Hematopoietic multipotent progenitor cell treated with erythropoietin and hydrocortisone succinate and interleukin-3 and kit ligand, for 4 days (in vitro differentiated cells): ENCODE data around the gene CGB5.

Experiments used
- DNase-seq: peaks from one replicate; pipeline ENCODE4 v3.0.0-alpha.2; 2015

Gene CGB5

DNA sequence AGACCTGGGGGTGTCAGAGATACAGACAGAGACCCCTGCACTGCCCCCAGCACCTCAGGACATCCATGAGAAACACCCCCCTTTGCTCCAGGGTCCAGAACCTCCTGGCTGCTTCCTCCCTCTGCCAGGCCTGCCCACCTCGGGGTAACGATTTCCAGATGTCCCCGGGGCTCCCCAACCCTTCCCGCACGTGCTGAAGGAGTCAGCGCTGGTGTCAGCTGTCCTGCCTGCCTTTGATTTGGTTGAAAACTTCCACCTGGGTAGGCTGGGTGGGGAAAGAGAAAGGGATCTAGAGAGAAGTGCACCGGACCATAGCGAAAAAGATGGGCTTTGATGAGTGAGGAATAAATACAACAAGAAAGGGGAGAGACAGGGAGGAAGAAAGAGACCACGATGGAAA is 15.4 kb downstream of the CGB5 start:
- no peak for DNase-seq

DNA sequence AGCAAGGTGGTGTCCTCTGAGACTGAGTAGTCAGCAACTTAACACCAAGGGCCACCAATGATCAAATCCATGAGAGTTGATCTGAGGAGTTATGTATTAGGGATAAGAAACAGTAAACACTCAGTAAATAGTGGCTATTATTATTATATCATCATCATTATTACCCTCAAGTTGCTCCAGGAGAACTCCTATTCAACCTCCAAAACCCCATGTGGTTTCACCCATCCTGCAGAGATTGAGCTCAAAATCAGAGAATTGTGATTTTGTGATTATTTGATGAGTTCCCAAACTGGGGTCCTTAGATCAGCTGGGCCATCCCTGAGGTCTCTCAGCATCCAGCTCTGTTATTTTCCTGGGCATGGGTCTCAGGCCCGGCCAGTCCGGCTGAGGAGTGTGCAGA is 17.4 kb downstream of the CGB5 start:
- no peak for DNase-seq

DNA sequence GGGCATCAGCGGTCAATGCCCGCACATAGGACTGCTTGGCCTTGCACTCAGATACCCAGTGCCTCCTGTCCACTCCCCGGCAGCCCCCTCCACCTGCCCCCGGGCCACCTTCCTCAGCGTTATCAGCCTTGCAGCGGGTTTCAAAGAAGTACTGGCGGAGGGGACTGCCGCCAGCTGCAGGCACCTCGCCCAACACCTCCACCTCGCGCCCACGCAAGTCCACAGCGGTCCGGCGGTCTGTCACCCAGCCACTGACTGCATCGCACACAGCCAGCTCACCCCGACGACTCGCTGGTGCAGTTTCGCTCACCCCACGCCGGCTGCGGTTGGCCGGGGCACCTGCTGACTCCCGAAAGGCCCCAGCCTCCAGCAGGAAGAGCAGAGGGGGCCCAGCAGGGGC is 17.8 kb downstream of the CGB5 start:
- DNase-seq: no peak

DNA sequence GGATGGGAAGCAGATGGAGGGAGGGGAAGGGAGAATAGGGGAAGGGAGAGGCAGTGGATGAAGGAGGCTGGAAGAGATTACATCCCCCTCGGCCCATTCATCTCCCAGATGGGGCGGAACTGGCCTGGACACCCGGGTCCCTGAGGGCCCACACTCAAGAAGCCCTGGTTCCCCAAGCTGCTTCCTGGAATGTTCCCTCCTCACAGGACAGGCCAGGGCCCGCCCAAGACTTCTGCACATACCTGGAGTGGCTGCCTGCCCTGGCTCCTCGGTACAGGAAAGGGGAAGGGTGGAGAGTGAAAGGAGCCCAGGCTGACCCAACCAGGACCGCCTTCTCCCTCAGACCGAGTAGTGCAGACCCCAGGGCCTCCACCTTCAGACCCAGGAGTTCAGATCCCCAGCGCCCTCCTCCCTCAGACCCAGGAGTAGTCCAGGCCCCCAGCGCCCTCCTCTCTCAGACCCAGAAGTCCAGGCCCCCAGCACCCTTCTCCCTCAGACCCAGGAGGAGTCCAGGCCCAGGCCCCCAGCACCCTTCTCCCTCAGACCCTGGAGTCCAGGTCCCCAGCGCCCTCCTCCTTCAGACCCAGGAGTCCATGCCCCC is 20.5 kb downstream of the CGB5 start:
- no peak for DNase-seq

DNA sequence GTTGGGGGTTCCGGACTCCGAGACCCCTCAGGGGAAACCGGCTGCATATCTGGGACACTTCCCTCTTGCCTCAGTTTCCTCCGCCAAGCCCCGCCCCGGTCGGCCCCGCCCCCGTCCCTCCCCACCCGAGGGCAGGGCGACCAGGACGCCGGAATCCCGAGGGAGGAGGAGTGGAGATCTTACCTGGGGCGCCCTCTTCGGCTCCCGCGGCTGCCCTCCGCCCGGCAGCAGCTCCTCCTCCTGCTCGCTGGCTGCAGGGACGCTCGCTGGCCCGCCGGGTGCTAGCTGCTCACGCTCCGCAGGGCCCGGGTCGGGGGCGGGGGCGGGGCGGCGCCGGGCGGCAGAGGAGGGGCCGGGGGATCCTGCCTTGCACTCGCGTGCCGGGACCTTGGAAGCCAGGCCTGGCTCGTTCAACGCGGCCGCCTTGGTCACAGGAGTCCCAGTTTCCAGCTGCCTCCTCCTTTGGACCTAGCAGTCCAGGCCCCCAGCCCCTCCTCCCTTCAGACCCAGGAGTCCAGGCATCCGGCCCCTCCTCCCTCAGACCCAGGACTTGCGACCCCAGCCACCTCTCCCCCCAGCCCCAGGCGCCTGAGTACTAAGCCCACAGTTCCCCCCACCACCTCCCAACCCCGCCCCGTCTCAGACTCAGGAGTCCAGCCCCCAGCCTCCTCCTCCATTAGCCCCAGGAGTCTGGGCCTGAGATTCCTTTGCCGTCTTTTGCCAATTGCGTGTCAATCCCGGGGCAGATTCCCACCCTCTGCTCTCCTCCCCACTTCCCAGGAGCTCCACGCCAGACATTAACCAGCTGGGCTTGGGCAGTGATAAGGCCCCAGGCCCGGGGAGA is 21.3 kb downstream of the CGB5 start, which contains the start of gene NTF4:
TSS of gene NTF4 (minus strand) at position 51 of the 844 bp plus-strand sequence. CDS start 2,821 bp downstream, outside the sequence.
- no peak for DNase-seq

DNA sequence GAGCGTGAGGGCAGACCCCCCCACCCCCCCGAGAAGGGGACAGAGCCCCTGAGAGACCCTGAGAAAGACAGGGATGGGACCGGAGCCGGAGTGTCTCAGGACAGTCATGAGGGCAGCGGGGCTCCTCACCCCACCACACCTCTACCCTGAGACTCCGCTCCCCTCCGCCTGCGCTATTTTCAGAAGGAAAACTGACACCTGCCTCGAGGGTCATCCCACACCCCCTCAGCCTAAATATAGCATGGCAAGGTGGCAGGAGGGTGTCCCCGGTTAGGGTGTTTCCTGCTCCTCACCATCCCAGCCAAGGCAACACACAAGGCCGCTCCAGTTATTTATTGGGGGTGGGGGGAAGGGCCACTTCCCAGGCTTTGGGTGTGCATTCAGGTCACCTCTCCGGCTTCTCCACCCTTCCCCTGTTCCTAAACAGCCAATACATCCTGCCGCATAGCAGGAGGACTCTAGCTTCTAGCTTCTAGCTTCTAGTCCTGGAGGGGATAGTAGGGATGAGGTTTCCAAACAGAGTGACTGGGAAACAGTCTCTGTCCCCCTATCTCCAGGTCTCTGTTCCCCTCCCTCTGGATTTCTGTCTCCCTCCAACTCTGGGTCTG is 22.4 kb downstream of the CGB5 start:
- DNase-seq: no peak

DNA sequence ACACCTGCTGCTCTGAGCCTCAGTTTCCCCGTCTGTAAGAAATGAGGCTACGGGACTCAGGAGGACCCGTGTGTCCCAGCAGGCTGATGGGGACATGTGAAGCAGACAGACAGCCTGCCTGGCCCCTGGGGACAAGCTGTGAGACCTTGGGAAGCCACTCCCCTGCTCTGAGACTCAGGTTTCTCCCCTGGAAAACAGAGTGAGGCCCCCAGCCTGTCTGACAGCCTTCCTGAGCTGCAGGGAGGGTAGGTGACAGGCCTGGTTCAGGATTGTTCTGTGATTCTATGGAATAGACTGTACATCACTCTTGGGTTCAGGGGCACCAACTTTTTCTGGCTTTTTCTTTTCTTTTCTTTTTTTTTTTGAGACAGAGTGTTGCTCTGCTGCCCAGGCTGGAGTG is 23.9 kb downstream of the CGB5 start:
- DNase-seq: no peak

DNA sequence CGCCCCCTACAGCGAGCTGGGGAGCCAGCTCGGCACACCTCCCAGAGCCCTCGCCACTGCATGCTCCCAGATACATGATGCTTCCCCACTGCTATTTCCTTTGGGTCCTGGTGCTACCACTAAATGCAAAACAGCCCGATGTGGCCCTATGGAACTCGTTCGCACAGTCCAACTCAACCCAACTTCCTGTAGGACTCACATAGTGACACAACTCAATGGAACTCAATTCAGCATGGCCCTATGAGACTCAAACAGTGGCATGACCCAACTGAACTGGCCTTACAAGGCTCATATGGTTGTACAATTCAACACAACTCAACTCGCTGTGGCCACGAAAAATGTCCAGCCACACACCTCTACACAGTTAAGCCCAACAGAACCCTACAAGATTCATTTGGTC is 25.4 kb downstream of the CGB5 start:
- no peak for DNase-seq

DNA sequence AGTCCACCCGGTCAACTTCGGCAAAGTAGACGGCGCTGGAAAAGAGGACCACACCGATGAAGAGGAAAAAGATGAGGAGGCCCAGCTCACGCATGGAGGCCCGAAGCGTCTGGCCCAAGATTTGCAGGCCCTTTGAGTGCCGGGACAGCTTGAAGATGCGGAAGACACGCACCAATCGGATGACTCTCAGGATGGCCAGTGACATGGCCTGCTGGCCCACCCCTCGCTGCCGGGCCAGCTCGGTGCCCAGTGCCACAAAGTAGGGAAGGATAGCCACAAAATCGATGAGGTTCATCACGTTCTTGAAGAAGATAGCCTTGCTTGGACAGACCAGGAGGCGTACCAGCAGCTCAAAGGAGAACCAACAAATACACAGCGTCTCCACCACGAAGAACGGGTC is 26.8 kb downstream of the CGB5 start:
- no peak for DNase-seq

DNA sequence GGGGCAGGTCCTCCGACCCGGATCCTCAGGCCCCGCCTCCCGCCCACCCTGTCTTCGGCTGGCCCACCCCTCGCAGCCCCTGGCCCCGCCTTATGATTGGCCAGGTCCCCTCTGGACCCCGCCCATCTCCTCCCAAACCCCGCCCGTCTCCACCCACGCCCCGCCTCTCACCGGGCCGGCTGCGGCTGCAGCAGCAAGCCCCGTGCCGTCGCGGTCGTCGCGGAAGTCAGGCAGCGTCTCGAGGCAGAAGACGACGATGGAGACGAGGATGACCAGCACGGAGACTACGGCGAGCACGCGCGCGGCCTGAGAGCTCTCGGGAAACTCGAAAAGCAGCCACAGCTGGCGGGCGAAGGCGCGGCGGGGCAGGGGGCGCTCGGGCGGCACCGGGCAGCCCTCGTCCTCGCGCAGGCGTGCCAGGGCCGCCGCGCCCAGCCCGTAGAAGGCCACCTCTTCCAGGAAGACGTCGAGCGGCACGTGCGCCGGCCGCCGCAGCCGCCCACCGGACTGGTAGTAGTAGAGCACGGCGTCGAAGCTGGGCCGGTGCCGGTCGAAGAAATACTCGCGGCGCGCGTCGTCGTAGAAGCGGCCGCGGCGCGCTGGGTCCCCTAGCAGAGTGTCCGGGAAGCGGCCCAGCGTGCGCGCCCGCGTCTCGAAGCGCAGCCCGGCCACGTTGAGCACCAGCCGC is 28.4 kb downstream of the CGB5 start:
- DNase-seq: no peak

DNA sequence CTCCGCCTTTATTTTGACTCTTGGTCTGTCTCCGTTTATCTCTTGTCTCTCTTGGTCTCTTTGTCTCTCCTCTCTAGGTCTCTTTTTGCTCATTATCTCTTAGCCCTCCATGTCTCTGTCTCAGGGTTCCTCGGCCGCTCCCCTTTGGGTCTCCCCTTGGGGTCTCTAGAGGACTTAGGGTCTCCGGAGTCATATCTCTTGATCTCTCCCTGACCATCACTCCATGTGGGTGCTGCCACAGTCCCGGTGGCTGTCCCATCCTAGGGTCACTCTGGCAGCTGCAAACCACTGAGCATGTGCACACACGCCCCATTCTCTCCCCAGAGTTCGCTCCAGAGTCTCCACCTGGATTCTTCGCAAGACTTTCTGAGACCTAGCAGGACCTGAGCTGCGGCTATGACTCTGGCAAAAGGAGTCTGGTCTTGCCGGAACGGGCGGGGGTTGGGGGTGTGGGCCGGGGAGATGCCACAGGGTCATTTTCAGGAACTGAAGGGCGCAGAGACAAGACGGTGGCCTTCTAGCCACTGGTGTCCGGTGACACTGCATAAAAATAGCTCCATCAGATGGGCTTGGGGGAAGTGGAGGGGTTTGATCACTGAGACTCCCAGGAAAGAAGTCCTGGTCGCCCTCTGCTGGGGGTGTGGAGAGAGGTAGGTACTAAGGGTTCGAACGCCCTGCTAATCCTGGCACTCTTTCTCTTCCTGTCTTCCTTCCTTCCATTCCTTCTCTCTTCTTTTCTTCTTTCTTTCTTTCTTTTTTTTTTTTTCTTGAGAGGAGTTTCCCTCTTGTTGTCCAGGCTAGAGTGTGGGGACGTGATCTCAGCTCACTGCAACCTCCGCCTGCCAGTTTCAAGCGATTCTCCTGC is 30.1 kb downstream of the CGB5 start:
- peak; percentile 65 for DNase-seq

DNA sequence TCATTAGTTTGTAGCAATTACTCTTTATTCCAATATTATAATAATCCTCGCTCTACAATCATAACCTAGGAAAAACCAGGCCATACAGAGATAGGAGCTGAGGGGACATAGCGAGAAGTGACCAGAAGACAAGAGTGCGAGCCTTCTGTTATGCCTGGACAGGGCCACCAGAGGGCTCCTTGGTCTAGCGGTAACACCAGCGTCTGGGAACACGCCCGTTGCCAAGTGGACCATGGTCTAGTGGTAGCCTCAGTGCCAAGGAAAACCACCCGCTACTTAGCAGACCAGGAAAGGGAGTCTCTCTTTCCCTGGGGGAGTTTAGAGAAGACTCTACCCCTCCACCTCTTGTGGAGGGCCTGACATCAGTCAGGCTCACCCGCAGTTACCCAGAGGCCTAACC is 31.2 kb downstream of the CGB5 start:
- DNase-seq: peak; percentile 51

DNA sequence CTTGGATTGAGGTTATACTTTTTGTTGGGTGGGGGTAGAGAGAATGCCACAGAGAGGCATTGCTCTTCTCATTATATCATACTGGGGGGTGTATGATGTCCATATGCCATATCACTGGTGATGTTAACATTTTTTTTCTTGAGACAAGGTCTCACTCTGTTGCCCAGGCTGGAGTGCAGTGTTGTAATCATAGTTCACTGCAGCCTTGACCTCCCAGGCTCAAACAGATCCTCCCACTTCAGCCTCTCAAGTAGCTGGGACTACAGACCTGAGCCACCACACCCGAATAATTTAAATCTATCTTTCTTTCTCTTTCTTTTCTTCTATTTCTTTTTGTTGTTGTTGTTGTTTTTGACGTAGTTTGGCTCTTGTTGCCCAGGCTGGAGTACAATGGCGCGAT is 36.7 kb downstream of the CGB5 start:
- DNase-seq: no peak

DNA sequence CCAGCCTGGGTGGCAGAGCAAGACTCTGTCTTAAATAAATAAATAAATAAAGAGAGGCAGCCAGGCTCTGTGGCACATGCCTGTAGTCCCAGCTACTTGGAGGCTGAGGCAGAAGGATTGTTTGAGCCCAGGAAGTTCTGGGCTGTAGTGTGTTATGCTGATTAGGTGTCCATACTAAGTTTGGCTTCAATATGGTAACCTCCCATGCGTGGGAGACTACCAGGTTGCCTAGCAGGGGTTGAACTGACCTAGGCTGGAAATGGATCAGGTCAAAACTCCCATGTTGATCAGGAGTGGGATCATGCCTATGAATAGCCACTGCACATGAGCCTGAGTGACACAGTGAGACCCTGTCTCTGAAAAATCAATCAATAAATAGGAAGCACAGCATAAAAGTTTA is 37.6 kb downstream of the CGB5 start:
- DNase-seq: no peak

DNA sequence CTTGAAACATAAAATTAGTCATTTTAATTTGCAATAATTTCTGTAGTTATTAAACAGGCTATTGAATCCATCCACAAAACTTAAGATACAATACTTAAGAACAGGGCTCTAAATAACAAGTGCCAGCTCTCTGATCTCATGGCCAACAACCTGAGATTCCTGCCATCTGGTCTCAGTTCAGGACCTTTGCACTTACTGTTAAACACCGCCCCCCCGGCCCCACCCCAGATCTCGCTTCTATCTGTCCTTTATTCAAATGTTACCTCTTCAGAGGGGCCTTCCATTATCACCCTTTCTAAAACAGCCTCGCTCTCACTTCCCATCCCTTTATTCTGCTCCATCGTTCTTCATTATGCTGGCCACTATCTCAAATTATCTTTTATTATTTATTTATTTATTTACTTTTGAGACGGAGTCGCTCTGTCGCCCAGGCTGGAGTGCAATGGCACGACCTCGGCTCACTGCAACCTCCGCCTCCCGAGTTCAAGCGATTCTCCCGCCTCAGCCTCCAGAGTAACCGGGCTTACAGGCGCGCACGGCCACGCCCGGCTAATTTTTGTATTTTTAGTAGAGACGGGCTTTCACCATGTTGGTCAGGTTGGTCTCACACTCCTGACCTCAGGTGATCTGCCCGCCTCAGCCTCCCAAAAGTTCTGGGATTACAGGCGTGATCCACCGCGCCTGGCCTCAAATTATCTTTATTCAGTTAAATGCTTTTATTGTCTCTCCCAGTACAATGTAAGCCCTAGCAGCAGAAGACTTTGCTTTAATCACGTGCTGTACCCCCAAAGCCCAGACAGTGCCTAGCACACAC is 40.8 kb downstream of the CGB5 start:
- DNase-seq: no peak

DNA sequence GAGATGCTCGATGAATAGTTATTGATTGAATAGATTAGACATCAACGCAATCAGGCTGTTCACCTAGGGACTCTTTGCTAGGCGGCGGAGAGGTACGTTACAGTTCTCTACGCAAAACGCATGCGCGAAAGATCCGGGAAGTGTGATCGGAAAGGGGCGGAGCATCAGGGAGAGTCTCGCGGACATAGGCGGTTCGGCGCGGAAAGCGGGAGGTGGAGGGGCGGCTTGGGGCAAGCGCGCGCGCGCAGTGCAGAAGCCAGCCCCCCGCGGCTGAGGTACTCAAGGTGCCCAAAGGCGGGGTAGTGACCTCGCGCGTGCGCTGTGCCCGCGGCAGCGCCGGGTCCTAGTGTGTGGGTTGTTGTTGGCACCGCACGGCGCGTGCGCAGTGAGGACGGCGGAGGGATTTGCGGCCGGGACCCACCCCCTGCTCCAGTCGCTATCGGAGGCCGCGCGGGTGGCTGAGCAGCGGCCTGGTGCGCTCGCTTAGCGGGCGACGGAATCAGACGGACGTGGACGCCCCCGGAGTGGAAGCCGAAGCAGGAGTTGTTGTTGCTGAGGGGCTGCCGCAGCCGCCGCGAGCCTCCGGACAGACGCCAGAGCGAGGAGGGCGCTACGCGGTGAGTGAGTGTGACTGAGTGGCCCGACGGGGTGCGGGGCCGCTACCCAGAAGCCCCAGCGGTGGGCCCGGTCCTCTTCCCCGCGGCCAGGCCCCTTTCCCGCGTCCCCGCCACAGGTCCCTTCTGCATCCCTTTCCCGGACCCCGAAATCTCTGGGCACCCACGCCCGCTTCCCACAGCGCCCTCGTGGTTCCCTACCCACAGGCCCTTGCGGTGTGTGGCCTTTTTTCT is 41.6 kb downstream of the CGB5 start, which contains the start of gene SNRNP70:
TSS of gene SNRNP70 (plus strand) at position 432 of the 848 bp plus-strand sequence. CDS start 964 bp downstream, outside the sequence.
- DNase-seq: peak; percentile 100

DNA sequence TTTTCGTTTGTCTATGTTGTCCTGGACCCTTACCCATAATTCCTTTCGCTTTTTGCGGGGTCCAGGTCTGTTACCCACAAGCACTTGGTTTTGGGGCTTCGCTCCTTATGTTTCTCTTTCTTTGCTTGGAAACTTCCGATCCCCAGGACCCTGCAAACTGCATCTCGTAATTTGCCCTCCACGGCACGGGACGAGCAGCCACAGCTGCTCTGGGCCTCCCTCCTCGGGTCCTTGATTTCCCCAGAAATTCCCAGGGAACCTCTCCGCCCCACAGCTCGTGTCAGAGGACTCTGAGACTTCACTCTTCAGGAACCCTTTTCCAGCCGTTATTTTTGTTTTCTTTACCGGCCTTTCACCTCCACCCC is 42.2 kb downstream of the CGB5 start:
- DNase-seq: no peak

DNA sequence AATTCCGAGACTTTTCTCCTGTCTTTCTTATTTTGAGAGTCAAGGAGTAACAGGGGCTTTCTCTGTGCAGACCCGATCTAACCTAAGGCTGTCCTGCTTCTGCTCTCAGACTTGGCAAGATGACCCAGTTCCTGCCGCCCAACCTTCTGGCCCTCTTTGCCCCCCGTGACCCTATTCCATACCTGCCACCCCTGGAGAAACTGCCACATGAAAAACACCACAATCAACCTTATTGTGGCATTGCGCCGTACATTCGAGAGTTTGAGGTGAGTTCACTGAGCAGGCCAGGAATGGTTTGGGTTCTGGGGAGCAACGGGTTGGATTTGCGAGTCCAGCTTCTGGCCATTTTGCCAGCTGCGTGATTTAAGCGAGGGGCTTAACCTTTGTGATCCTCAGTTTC is 42.6 kb downstream of the CGB5 start:
- DNase-seq: no peak

DNA sequence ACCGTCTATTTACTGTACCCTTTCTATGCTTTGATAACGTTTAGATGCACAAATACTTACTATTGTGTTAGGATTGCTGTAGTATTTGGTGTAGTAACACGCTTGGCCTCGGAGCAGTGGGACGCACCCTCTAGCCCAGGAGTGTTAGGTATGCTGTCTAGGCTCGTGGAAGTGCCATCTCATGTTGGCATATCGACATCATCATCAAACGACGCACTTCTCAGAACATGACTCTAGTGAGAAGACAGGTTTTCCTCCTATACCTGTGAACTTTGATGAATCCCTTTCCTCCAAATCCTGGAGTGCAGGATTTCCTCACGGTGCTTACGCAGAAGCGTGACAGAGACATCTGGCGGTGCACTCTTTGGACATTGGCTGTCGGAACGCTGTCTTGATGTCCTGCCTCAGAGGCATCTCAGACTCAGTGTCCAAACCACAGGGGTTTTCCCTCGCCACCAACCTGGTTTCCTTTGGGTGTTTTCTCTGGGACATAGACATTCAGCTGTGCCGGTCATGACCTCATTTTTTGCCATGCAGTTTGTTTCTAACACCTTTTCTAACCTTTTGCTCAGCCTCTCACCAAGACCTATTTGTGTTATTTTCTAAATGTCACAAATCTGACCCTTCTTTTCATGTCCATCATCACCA is 47.9 kb downstream of the CGB5 start:
- DNase-seq: no peak

DNA sequence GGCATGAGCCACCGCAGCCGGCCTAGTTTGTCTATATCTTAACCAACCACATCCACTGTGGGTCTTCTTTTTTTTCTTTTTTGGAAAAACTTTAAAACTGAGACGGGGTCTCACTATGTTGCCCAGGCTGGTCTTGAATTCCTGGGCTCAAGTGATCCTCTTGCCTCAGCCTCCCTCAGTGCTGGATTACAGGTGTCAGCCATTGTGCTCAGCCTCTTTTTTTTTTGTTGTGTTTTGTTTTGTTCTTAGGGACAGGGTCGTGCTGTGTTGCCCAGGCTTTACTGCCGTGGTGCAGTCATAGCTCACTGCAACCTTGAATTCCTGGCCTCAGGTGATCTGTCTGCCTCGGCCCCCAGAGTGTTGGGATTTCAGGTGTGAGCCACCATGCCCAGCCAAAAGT is 49.0 kb downstream of the CGB5 start:
- DNase-seq: no peak
